NCI-H446 treated with DMSO at 0.1 percent for 48 hours (cell line): ENCODE measurements around the gene CBR4.
"Not testable (repeated sequence)": the region's sequence is repeated elsewhere in the genome, so short reads cannot be mapped to it uniquely, and the experiment has no call there.

Experiments used
- DNase-seq: peaks from one replicate; lab custom pipeline; 2025; lab: John Stamatoyannopoulos, UW

CBR4 gene

GRCh38 chr4:168993714-168994510 lies 16.1 kb downstream of the CBR4 start:
- no peak for DNase-seq

DNA sequence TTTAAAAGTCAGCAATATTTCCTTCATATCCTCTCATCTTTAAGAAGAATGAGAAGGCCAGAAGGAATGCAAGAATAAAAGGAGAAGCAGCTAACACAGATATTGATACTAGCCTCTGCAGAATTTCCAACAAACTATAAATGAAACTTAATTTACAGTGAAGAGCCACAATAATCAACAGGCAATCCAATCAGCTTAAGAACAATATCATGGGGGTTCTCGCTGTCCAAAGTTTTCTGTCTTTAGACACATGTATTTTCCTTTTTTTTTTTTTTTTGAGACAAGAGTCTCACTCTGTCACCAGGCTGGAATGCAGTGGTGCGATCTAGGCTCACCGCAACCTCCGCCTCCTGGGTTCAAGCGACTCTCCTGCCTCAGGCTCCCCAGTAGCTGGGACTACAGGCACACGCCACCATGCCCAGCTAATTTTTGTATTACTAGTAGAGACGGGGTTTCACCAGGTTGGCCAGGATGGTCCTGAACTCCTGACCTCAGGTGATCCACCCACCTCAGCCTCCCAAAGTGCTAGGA lies 17.0 kb downstream of the CBR4 start:
- not testable (repeated sequence) for DNase-seq

DNA sequence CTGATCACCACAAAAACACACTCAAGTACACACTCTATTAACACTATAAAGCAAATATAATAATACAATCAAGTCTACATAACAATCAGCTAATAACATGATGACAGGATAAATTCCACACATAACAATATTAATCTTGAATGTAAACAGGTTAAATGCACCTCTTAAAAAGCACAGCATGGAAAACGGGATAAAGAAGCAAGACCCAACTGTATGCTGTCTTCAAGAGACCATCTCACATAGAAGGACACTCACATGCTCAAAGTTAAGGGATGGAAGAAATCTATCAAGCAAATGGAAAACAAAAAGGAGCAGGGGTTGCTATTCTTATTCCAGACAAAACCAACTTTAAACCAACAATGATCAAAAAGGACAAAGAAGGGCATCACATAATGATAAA lies 28.1 kb downstream of the CBR4 start:
- no peak for DNase-seq

DNA sequence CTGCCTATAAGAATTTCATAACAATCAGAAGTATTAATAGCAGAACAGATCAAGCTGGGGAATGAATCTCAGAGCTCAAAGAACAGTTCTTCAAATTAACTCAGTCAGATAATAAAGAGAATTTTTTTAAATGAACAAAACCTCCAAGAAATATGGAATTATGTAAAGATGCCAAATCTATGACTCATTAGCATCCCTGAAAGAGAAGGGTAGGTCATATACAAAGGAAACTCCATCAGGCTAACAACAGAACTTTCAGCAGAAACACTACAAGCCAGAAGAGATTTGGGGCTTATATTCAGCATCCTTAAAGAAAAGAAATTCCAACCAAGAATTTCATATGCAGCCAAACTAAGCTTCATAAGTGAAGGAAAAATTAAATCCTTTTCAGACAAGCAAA lies 28.6 kb downstream of the CBR4 start:
- no peak for DNase-seq

- DNase-seq = no peak
Observed at GRCh38 chr4:168979338-168979737, 30.7 kb downstream of the CBR4 start.

DNA sequence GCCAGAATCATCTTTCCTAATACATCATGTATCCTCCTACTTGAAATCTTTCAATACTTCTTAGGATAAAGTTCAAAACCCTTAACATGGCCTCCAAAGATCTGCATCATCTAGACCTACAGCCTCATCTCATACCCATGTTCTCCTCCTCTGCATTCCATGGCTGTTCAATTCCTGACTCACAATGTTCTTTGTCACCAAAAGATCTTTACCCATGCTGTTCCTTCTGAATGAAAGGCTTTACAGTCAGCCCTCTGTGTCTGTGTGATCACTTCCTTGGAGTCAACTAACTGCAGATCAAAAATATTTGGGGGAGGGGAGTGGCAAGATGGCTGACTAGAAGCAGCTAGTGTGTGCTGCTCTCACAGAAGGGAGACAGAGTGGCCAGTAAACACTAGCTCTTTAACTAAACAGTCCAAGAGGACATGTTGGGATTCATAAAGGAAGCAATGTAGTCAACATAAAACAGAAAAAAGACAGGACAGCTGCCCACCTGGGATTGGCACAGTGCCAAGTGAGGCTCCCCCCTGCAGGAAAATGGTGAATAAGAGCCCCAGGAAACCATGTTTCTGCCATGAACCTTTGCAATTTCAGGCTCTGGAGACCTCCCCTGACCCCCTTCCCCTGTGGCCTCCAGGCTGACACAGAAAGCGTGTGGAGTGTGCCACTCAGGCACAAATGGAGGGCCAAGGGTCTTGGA lies 31.9 kb downstream of the CBR4 start:
- no peak for DNase-seq

GRCh38 chr4:168972596-168972995 lies 37.5 kb downstream of the CBR4 start:
- no peak for DNase-seq

DNA sequence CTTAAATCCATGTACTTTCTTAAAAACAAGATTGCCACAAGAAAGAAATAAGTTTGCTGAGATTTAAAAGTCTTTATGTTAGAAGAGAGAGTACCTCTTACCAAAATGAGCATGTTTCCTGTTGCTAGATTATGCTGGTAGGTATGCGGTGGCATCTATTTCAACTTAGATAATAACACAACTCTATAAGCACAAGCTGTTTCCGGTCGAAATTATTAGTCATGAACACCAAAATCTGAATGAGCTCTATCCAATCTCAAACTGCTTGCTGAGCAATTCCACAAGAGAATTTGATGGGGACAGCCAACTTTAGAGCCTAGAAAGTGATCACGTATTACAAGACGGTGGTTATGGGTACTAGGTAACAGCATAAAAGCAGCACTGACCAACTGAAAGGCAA lies 49.3 kb downstream of the CBR4 start:
- DNase-seq = no peak

DNA sequence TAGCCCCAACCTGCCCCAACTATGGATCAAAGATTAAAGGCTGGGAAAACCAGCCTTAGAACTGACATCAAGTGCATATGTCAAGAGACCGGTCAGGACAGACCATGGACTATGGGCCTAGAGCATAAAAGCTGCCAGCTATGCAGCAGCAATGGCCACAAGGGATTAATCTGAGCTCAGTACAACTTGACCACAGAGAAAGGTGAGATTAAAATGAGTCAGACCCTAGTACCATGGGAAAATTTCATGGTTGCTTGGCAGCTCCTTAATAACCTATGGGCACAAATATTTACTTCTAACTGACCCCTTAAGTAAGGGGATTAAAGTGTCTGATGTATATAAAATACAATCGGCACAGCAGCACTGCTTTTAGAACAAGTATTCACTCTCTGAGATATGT lies 54.4 kb downstream of the CBR4 start:
- DNase-seq = no peak

DNA sequence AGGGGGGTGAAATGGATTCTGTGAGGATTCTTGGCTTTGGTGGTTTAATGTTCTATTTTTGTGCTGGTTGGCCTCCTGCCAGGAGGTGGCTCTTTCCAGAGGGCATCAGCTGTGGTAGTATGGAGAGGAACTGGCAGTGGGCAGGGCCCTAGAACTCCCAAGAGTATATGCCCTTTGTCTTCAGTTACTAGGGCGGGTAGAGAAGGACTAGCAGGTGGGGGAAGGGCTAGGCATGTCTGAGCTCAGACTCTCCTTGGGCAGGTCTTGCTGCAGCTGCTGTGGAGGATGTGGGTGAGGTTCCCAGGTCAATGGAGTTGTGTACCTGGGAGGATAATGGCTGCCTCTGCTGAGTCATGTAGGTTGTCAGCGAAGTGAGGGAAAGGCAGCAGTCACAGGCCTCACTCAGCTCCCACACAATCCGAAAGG lies 57.2 kb downstream of the CBR4 start:
- not testable (repeated sequence) for DNase-seq

GRCh38 chr4:168945291-168945690 lies 64.8 kb downstream of the CBR4 start:
- DNase-seq = no peak

GRCh38 chr4:168942985-168943384 lies 67.1 kb downstream of the CBR4 start:
- DNase-seq = no peak
